Rectal smooth muscle tissue (tissue), 1 donor: ENCODE measurements around the gene UCHL3.
"Not testable (repeated sequence)": the region's sequence is repeated elsewhere in the genome, so short reads cannot be mapped to it uniquely, and the experiment has no call there.

Source experiments
- H3K27ac ChIP-seq: one replicate; pipeline ENCODE4 v1.7.0; 2013; ENCODE audit warnings: low read depth, low read length, inconsistent platforms
- H3K27me3 ChIP-seq: one replicate; pipeline ENCODE4 v1.7.0; 2013; ENCODE audit warnings: low read length; ENCODE audit not compliant: control insufficient read depth, insufficient read depth
- H3K36me3 ChIP-seq: one replicate; pipeline ENCODE4 v1.7.0; 2013; ENCODE audit warnings: low read length; ENCODE audit not compliant: control insufficient read depth, insufficient read depth
- H3K4me1 ChIP-seq: one replicate; pipeline ENCODE4 v1.7.0; 2013; ENCODE audit warnings: low read length; ENCODE audit not compliant: control insufficient read depth, insufficient read depth
- H3K4me3 ChIP-seq: one replicate; pipeline ENCODE4 v1.7.0; 2013; ENCODE audit warnings: low read length
- H3K9ac ChIP-seq: one replicate; pipeline ENCODE4 v1.7.0; 2013; ENCODE audit warnings: low read length

UCHL3 gene

DNA sequence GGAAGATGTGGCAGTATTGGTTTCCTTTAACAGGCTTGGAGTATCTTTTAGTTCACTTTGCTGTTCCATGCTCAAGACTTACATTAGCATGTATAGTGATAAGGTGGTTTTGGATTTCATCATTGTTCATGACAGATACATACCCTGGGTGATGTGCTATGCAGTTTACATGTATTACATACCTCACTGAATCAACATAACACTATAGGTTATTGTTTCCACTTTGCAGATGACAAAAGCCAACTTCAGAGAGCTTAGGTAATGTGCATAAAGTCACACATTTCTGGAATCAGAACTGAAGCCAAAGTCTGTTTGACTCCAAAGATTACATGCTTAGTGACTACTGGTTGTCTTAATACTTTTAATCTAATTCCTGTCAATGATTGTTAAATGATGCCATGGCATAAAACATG, 19.0 kb upstream of the UCHL3 start:
- H3K27ac ChIP-seq = no peak overlapping the region
- no peaks in the 10 kb centered on the region for H3K4me1 ChIP-seq
- no peaks in the 10 kb centered on the region for H3K27me3 ChIP-seq
- no peak overlapping the region for H3K4me3 ChIP-seq
- H3K36me3 ChIP-seq = no peaks in the 10 kb centered on the region
- H3K9ac ChIP-seq = no peak overlapping the region

DNA sequence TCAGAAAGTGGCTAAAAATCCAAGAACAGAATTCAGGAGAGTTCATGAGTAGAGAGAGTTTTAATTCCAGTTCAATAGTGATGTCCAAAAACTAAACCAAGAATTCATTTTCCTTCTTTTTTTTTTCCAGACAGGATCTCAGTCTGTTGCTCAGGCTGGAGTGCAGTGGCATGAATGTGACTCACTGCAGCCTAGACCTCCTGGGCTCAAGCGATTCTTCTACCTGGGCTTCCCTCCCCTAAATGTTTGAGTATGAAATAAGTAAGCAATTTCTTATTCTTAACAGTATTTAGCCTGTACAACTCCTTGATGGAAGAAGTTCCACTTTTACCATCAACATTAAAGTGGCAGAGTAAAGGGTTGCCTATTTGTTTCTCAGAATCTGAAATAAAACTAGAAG, 15.7 kb upstream of the UCHL3 start:
- Histone ChIP-seq H3K9ac (no peak overlapping the region), H3K36me3 (no peaks in the 10 kb centered on the region), H3K27ac (no peak overlapping the region), H3K4me3 (no peak overlapping the region), H3K27me3 (no peaks in the 10 kb centered on the region), H3K4me1 (peaks cover 6% of the 10 kb centered on the region)

GRCh38 chr13:75537401-75538365, 11.9 kb upstream of the UCHL3 start, which contains the start of gene COMMD6:
COMMD6 (minus strand) TSS chr13:75537841; CDS start chr13:75537805, 36 bp downstream.
- Histone ChIP-seq H3K36me3 (no peaks in the 10 kb centered on the region), H3K27me3 (no peaks in the 10 kb centered on the region), H3K4me3 (peak within 1 kb of the TSS; percentile 97), H3K4me1 (peaks cover 6% of the 10 kb centered on the region), H3K9ac (peak within 1 kb of the TSS; percentile 92), H3K27ac (peak within 1 kb of the TSS; percentile 73)

DNA sequence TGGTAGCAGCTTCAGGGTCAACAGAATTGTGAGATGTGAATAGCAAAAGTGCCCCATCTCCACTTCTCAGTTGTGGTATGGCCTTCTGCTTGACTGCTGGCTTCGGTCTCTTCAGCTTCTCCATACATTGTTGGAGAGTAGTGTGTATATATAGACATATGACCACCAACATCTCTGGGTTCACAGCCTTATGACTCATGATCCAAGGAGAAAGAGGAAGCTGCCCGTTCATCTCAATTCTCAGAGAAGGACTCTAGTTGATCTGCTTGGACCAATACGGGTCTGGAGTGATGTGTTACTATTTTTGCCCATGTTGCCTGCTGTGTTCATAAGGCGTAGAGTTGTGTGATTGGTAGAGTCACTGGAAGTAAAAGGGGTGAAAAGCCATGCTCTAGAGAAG, 8.3 kb upstream of the UCHL3 start:
- Histone ChIP-seq H3K27me3 (no peaks in the 10 kb centered on the region), H3K9ac (no peak overlapping the region), H3K27ac (no peak overlapping the region), H3K4me3 (no peak overlapping the region), H3K4me1 (peaks cover 6% of the 10 kb centered on the region), H3K36me3 (no peaks in the 10 kb centered on the region)

GRCh38 chr13:75541961-75542360, 7.6 kb upstream of the UCHL3 start:
- Histone ChIP-seq H3K9ac (no peak overlapping the region), H3K27ac (no peak overlapping the region), H3K4me1 (peaks cover 3% of the 10 kb centered on the region), H3K27me3 (no peaks in the 10 kb centered on the region), H3K36me3 (no peaks in the 10 kb centered on the region), H3K4me3 (no peak overlapping the region)

DNA sequence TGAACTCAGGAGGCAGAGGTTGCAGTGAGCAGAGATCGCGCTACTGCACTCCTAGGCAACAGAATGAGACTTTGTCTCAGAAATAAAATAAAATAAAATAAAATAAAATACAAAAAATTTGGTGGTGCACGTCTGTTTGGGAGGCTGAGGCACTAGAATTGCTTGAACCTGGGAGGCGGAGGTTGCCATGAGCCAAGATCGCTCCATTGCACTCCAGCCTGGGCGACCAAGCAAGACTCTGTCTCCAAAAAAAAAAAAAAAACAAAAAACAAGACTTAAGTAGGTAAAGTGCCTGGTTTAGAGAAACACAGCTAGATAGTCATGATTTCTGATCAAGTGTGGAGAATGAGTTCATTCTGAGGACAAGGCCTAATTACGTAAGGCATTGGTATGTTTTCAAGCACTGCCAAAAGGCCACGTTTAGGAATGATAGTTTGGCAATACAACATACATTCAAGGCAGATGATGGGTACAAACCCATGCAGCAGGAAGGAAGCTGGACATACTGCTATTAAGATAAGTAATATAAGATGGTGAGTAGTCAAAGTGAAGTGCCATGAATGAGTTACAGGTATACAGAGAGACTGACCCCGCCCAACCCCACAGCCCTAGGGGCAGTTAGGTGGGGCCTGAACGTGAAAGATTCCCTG, 4.8 kb upstream of the UCHL3 start:
- no peak overlapping the region for H3K9ac ChIP-seq
- no peak overlapping the region for H3K4me3 ChIP-seq
- no peak overlapping the region for H3K27ac ChIP-seq
- H3K36me3 ChIP-seq = no peaks in the 10 kb centered on the region
- no peaks in the 10 kb centered on the region for H3K27me3 ChIP-seq
- H3K4me1 ChIP-seq = no peaks in the 10 kb centered on the region

GRCh38 chr13:75545386-75545785, 4.2 kb upstream of the UCHL3 start:
- not testable (repeated sequence) for H3K4me1 ChIP-seq, H3K27ac ChIP-seq, H3K27me3 ChIP-seq, H3K9ac ChIP-seq, H3K4me3 ChIP-seq, H3K36me3 ChIP-seq

DNA sequence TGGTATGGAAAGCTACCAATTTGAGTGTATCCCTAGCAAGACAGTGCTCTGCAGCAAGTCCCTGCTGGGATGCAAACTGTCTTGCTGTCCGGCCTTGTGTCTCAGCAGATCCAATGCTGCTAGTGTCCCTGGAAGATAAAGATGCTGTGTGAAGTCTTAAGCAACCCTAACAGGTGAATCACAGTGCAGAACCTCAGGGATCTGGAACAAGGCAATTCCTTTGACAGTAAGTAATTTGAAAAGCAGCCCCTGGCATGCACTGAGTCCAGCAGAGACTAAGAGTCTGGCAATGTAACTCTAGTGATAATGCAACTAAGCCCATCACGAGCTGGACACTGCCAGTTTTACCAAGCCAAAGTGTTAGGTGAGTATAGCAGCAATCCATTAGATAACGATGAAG, 1.7 kb upstream of the UCHL3 start:
- no peaks in the 10 kb centered on the region for H3K4me1 ChIP-seq
- no peak overlapping the region for H3K4me3 ChIP-seq
- no peak overlapping the region for H3K9ac ChIP-seq
- H3K36me3 ChIP-seq = no peaks in the 10 kb centered on the region
- no peaks in the 10 kb centered on the region for H3K27me3 ChIP-seq
- H3K27ac ChIP-seq = no peak overlapping the region

DNA sequence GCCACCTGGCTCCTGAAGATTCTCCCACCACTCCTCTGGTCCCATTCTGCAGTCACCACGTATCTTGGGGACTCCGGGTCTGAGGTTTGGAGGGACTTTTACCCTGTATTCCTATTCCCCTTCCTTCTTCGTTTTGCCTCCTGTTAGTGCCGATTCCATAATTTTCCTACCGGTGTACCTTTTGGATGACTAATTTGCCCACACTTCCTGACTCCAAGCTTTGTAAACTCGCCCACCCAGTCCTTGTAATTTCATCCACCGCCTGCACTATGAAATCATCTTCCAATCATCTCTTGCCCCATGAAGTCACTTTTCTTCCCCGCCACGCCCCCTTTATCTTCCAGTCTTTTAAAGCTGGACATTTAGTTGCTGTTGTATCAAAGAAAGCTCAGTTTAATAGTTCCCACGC, 572 bp downstream of the UCHL3 start:
- Histone ChIP-seq H3K27ac (peak overlapping the region; percentile 79), H3K27me3 (no peaks in the 10 kb centered on the region), H3K4me3 (peak overlapping the region; percentile 99), H3K36me3 (no peaks in the 10 kb centered on the region), H3K4me1 (no peaks in the 10 kb centered on the region), H3K9ac (peak overlapping the region; percentile 66)

DNA sequence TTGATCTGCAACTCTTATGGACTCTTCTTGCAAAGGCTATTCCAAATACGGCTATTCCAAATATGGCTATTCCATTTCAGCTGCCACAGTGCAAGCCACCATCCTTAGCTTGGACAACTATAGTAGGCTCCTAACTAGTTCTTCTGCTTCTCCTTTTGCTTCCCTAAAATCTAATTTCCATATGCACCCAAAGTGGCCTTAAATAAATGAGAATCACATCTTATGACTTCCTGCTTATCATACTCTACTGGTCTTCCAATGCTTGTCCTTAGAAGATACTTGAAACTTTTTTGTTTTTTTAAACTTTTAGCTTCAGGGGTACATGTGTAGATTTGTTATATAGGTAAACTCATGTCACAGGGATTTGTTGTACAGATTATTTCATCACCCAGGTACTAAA, 4.9 kb downstream of the UCHL3 start:
- Histone ChIP-seq H3K4me3 (no peak overlapping the region), H3K9ac (no peak overlapping the region), H3K36me3 (no peaks in the 10 kb centered on the region), H3K4me1 (no peaks in the 10 kb centered on the region), H3K27ac (no peak overlapping the region), H3K27me3 (no peaks in the 10 kb centered on the region)

- Histone ChIP-seq H3K9ac (no peak overlapping the region), H3K27me3 (no peaks in the 10 kb centered on the region), H3K4me1 (no peaks in the 10 kb centered on the region), H3K4me3 (no peak overlapping the region), H3K36me3 (no peaks in the 10 kb centered on the region), H3K27ac (no peak overlapping the region)
These were observed 5.4 kb downstream of the UCHL3 start for GRCh38 chr13:75554981-75555380.

- Histone ChIP-seq H3K27me3 (no peaks in the 10 kb centered on the region), H3K4me1 (no peaks in the 10 kb centered on the region)
These were observed 6.2 kb downstream of the UCHL3 start for GRCh38 chr13:75555836-75556235.

More at GRCh38 chr13:75555836-75556235, 6.2 kb downstream of the UCHL3 start:
- H3K4me3 ChIP-seq = no peak overlapping the region
- H3K9ac ChIP-seq = no peak overlapping the region
- no peaks in the 10 kb centered on the region for H3K36me3 ChIP-seq
- no peak overlapping the region for H3K27ac ChIP-seq
